OCI-LY1 (cell line): ENCODE results near the gene PCDHB4.
"Not testable (repeated sequence)": the region's sequence is repeated elsewhere in the genome, so short reads cannot be mapped to it uniquely, and the experiment has no call there.

ENCODE experiments used
- H2AFZ ChIP-seq: fragments of 200-600 bp; sonication (generic), shearing (Covaris generic); 2 replicates; pipeline ENCODE4 v1.6.0; 2014; ENCODE audit warnings: antibody characterized with exemption, mild to moderate bottlenecking, low read length
- H3F3A ChIP-seq: fragments of 200-600 bp; sonication (generic), shearing (Covaris generic); 2 replicates; pipeline ENCODE4 v1.6.0; 2014; ENCODE audit warnings: mild to moderate bottlenecking, antibody characterized with exemption, low read length, moderate library complexity; ENCODE audit not compliant: insufficient read depth
- H3K27ac ChIP-seq: fragments of 200-600 bp; sonication (generic); 2 replicates; pipeline ENCODE4 v1.5.1; 2014; ENCODE audit warnings: low read length, mixed run types, mild to moderate bottlenecking, low read depth; ENCODE audit not compliant: poor library complexity, severe bottlenecking
- H3K27me3 ChIP-seq: fragments of 200-600 bp; sonication (generic); 2 replicates; pipeline ENCODE4 v1.6.0; 2014; ENCODE audit warnings: antibody characterized with exemption, mild to moderate bottlenecking, low read length, moderate library complexity; ENCODE audit not compliant: insufficient read depth
- H3K36me3 ChIP-seq: fragments of 200-600 bp; sonication (generic); 2 replicates; pipeline ENCODE4 v1.6.1; 2014; ENCODE audit warnings: mild to moderate bottlenecking, antibody characterized with exemption, low read length, moderate library complexity, mixed read lengths; ENCODE audit not compliant: insufficient read depth
- H3K4me1 ChIP-seq: fragments of 200-600 bp; sonication (generic); 2 replicates; pipeline ENCODE4 v1.5.1; 2014; ENCODE audit warnings: mild to moderate bottlenecking, low read length, moderate library complexity; ENCODE audit not compliant: insufficient read depth, severe bottlenecking
- H3K4me2 ChIP-seq: fragments of 200-600 bp; sonication (generic), shearing (Covaris generic); 2 replicates; pipeline ENCODE4 v1.6.1; 2014; ENCODE audit warnings: low read length
- H3K4me3 ChIP-seq: fragments of 200-600 bp; sonication (generic); 2 replicates; pipeline ENCODE4 v1.5.1; 2014; ENCODE audit warnings: low read length, low read depth, mild to moderate bottlenecking, mixed read lengths; ENCODE audit not compliant: poor library complexity, severe bottlenecking
- H3K79me2 ChIP-seq: fragments of 200-600 bp; shearing (Covaris generic); 2 replicates; pipeline ENCODE4 v1.6.1; 2016; ENCODE audit warnings: mixed run types, low read length, mixed read lengths; ENCODE audit not compliant: insufficient read depth
- H3K9ac ChIP-seq: fragments of 200-600 bp; sonication (generic), shearing (Covaris generic); 2 replicates; pipeline ENCODE4 v1.6.1; 2014; ENCODE audit warnings: mild to moderate bottlenecking, low read length, mixed read lengths
- H3K9me2 ChIP-seq: fragments of 200-600 bp; sonication (generic), shearing (Covaris generic); 2 replicates; pipeline ENCODE4 v1.6.1; 2014; ENCODE audit warnings: low read depth, mild to moderate bottlenecking, low read length, mixed read lengths
- H3K9me3 ChIP-seq: fragments of 200-600 bp; shearing (Covaris generic); 2 replicates; pipeline ENCODE4 v1.6.1; 2014; ENCODE audit warnings: low read length, mixed read lengths
- H4K20me1 ChIP-seq: fragments of 200-600 bp; sonication (generic), shearing (Covaris generic); 2 replicates; pipeline ENCODE4 v1.6.0; 2016; ENCODE audit warnings: mild to moderate bottlenecking, low read length; ENCODE audit not compliant: insufficient read depth
- CTCF ChIP-seq: fragments of 200-600 bp; sonication (generic), shearing (Covaris generic); IDR thresholded peaks from 2 replicates; pipeline ENCODE4 v1.5.1; 2017; ENCODE audit warnings: mild to moderate bottlenecking, antibody characterized with exemption, low read length, moderate library complexity, mixed read lengths
- EZH2 ChIP-seq: fragments of 200-600 bp; sonication (generic), shearing (Covaris generic); IDR thresholded peaks from 2 replicates; pipeline ENCODE4 v1.8.0; 2017; ENCODE audit warnings: borderline replicate concordance, mixed run types, mild to moderate bottlenecking, antibody characterized with exemption, low read length, moderate library complexity, mixed read lengths

PCDHB4 gene

DNA sequence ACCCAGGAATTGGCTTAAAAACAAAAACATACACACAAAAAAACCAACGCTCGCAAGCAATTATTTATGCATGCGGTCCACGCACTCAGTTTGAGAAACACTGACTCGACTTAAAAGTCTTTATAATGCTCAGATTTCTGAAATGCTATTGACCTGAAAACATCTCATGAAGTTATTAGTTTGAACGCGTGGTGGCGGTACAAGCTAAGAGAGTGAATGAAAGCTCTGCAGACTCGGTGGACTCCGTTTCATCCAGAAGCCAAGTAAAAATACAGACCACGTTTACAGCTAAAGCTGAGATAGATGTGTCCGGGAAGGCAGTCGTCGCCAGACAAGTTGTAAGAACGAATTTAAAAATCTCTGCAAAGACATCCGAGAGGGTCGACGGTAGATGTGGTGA is 28.2 kb downstream of the PCDHB4 start, which contains the start of gene PCDHB6:
PCDHB6 (plus strand) TSS at position 246 of the 400 bp plus-strand sequence. CDS start 201 bp downstream, outside the sequence.
- Histone ChIP-seq H3K4me2 (no peak within 1 kb of the TSS), H3K27ac (no peak within 1 kb of the TSS), H3K4me3 (no peak within 1 kb of the TSS), H3K9me3 (no peaks in the 10 kb centered on the region), H3K9ac (no peak within 1 kb of the TSS), H2AFZ (no peak within 1 kb of the TSS), H3K27me3 (no peaks in the 10 kb centered on the region), H3K9me2 (no peaks in the 10 kb centered on the region), H3F3A (no peaks in the 10 kb centered on the region), H3K36me3 (no peaks in the 10 kb centered on the region), H3K79me2 (no peaks in the 10 kb centered on the region), H3K4me1 (no peaks in the 10 kb centered on the region), H4K20me1 (no peaks in the 10 kb centered on the region)
- TF ChIP-seq EZH2, result no peak
- no peak for TF ChIP-seq CTCF

DNA sequence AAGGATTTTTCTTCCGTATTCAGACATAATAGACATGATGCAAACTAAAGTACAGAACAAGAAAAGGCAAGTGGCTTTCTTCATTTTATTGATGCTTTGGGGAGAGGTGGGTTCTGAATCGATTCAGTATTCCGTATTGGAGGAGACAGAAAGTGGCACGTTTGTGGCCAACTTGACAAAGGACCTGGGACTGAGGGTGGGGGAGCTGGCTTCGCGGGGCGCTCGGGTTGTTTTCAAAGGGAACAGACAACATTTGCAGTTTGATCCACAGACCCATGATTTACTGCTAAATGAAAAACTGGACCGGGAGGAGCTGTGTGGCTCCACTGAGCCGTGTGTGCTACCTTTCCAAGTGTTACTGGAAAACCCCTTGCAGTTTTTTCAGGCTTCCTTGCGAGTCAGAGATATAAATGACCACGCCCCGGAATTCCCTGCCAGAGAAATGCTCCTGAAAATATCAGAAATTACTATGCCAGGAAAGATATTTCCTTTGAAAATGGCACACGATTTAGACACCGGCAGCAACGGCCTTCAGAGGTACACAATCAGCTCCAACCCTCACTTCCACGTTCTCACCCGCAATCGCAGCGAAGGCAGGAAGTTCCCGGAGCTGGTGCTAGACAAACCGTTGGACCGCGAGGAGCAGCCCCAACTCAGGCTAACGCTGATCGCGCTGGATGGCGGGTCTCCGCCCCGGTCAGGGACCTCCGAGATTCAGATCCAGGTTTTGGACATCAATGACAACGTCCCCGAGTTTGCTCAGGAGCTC is 28.8 kb downstream of the PCDHB4 start:
- Histone ChIP-seq H3K9me3 (no peaks in the 10 kb centered on the region), H3K27me3 (no peaks in the 10 kb centered on the region), H3K9ac (no peak overlapping the region), H3K4me2 (no peak overlapping the region), H3F3A (no peaks in the 10 kb centered on the region), H2AFZ (no peak overlapping the region), H3K9me2 (no peaks in the 10 kb centered on the region), H3K36me3 (no peaks in the 10 kb centered on the region), H3K4me3 (no peak overlapping the region), H3K79me2 (no peaks in the 10 kb centered on the region), H3K27ac (no peak overlapping the region), H3K4me1 (no peaks in the 10 kb centered on the region), H4K20me1 (no peaks in the 10 kb centered on the region)
- TF ChIP-seq CTCF (no peak), EZH2 (no peak)

- Histone ChIP-seq H3K4me2 (no peak overlapping the region), H3K9me3 (no peaks in the 10 kb centered on the region), H3K9ac (no peak overlapping the region), H3K36me3 (no peaks in the 10 kb centered on the region), H4K20me1 (no peaks in the 10 kb centered on the region), H3K4me1 (no peaks in the 10 kb centered on the region), H3K9me2 (no peaks in the 10 kb centered on the region), H2AFZ (no peak overlapping the region), H3K27ac (no peak overlapping the region), H3K79me2 (no peaks in the 10 kb centered on the region), H3F3A (no peaks in the 10 kb centered on the region), H3K27me3 (no peaks in the 10 kb centered on the region), H3K4me3 (no peak overlapping the region)
- TF ChIP-seq CTCF, result no peak
Observed at GRCh38 chr5:141150993-141151325, 29.3 kb downstream of the PCDHB4 start.

DNA sequence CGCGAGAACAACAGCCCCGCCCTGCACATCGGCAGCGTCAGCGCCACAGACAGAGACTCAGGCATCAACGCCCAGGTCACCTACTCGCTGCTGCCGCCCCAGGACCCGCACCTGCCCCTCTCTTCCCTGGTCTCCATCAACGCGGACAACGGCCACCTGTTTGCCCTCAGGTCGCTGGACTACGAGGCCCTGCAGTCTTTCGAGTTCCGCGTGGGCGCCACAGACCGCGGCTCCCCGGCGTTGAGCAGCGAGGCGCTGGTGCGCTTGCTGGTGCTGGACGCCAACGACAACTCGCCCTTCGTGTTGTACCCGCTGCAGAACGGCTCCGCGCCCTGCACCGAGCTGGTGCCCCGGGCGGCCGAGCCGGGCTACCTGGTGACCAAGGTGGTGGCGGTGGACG is 30.0 kb downstream of the PCDHB4 start:
- H3K79me2 ChIP-seq, H3K27ac ChIP-seq, H4K20me1 ChIP-seq, H3K9me3 ChIP-seq, H3K9ac ChIP-seq, H3F3A ChIP-seq, H2AFZ ChIP-seq, H3K27me3 ChIP-seq, H3K4me3 ChIP-seq, H3K4me1 ChIP-seq, H3K4me2 ChIP-seq, H3K36me3 ChIP-seq, H3K9me2 ChIP-seq: not testable (repeated sequence)

DNA sequence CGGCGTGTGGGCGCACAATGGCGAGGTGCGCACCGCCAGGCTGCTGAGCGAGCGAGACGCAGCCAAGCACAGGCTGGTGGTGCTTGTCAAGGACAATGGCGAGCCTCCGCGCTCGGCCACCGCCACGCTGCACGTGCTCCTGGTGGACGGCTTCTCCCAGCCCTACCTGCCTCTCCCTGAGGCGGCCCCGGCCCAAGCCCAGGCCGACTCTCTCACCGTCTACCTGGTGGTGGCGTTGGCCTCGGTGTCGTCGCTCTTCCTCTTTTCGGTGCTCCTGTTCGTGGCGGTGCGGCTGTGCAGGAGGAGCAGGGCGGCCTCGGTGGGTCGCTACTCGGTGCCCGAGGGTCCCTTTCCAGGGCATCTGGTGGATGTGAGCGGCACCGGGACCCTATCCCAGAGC is 30.5 kb downstream of the PCDHB4 start:
- not testable (repeated sequence) for H3K27me3 ChIP-seq, H3K9me3 ChIP-seq, H3K4me3 ChIP-seq, H3K4me2 ChIP-seq, H3K9me2 ChIP-seq, H3K9ac ChIP-seq, H2AFZ ChIP-seq, H4K20me1 ChIP-seq, H3F3A ChIP-seq, H3K79me2 ChIP-seq, H3K36me3 ChIP-seq, H3K4me1 ChIP-seq, H3K27ac ChIP-seq
